ENCODE data around the gene SFT2D3. TPM values are rescaled to one million over a fixed set of nuclear protein-coding genes. Genes with fewer than 3 reads are reported as not detected.
A peak's percentile ranks its signal among the peaks of the same experiment; 100 is the strongest.

SFT2D3 gene
- total RNA-seq, 1 donor from 2014 or later: 2.9 TPM

GRCh38 chr2:127669056-127669455 is 32.2 kb upstream of the SFT2D3 start:
- H3K27ac ChIP-seq (replicated peaks): peak overlapping the region; percentile 99

GRCh38 chr2:127670055-127670956 is 31.0 kb upstream of the SFT2D3 start:
- peak overlapping the region; percentile 99 for H3K27ac ChIP-seq (replicated peaks)
- intact Hi-C loops (cut with micrococcal nuclease): no loop called here
- DNase-seq: no peak
- H3K9me3 ChIP-seq (replicated peaks): peaks cover 3% of the 10 kb centered on the region
- peaks cover 95% of the 10 kb centered on the region for H3K4me1 ChIP-seq
- H3K4me3 ChIP-seq: peak overlapping the region; percentile 94
- H3K36me3 ChIP-seq: peaks cover 22% of the 10 kb centered on the region
- TF ChIP-seq CTCF (IDR thresholded peaks at IDR 0.05; ENCODE audit: borderline replicate concordance): no peak
- H3K27me3 ChIP-seq (ENCODE audit: low read depth): no peaks in the 10 kb centered on the region

More at GRCh38 chr2:127669056-127669455, 32.2 kb upstream of the SFT2D3 start:
- intact Hi-C loops (cut with micrococcal nuclease): no loop called here
- H3K36me3 ChIP-seq: peaks cover 22% of the 10 kb centered on the region
- peaks cover 2% of the 10 kb centered on the region for H3K27me3 ChIP-seq (ENCODE audit: low read depth)
- TF ChIP-seq CTCF (IDR thresholded peaks at IDR 0.05; ENCODE audit: borderline replicate concordance): no peak
- H3K4me1 ChIP-seq: peaks cover 97% of the 10 kb centered on the region
- DNase-seq: no peak
- peaks cover 3% of the 10 kb centered on the region for H3K9me3 ChIP-seq (replicated peaks)
- H3K4me3 ChIP-seq: peak overlapping the region; percentile 17

- Histone ChIP-seq H3K4me1 (peaks cover 95% of the 10 kb centered on the region), H3K27me3 (ENCODE audit: low read depth) (no peaks in the 10 kb centered on the region), H3K36me3 (peaks cover 22% of the 10 kb centered on the region), H3K27ac (replicated peaks) (peak overlapping the region; percentile 99), H3K9me3 (replicated peaks) (peaks cover 3% of the 10 kb centered on the region), H3K4me3 (peak overlapping the region; percentile 94)
- no peak for DNase-seq
- TF ChIP-seq CTCF (IDR thresholded peaks at IDR 0.05; ENCODE audit: borderline replicate concordance): no peak
- intact Hi-C loops (cut with micrococcal nuclease): no loop called here
Measured at GRCh38 chr2:127670957-127671290, 30.4 kb upstream of the SFT2D3 start.

- intact Hi-C loops (cut with micrococcal nuclease): no loop called here
- Histone ChIP-seq H3K27ac (replicated peaks) (peak overlapping the region; percentile 99), H3K4me1 (peaks cover 95% of the 10 kb centered on the region), H3K27me3 (ENCODE audit: low read depth) (no peaks in the 10 kb centered on the region), H3K36me3 (peaks cover 22% of the 10 kb centered on the region), H3K4me3 (peak overlapping the region; percentile 94), H3K9me3 (replicated peaks) (peaks cover 3% of the 10 kb centered on the region)
- TF ChIP-seq CTCF (IDR thresholded peaks at IDR 0.05; ENCODE audit: borderline replicate concordance): no peak
- no peak for DNase-seq
Measured at GRCh38 chr2:127671557-127672302, 29.6 kb upstream of the SFT2D3 start.

- Histone ChIP-seq H3K9me3 (replicated peaks) (peaks cover 3% of the 10 kb centered on the region), H3K27me3 (ENCODE audit: low read depth) (no peaks in the 10 kb centered on the region), H3K4me1 (peaks cover 95% of the 10 kb centered on the region), H3K27ac (replicated peaks) (peak overlapping the region; percentile 99), H3K4me3 (peak overlapping the region; percentile 94), H3K36me3 (peaks cover 22% of the 10 kb centered on the region)
- TF ChIP-seq CTCF (IDR thresholded peaks at IDR 0.05; ENCODE audit: borderline replicate concordance): no peak
- intact Hi-C loops (cut with micrococcal nuclease): no loop called here
- no peak for DNase-seq
Measured at GRCh38 chr2:127672341-127673224, 28.7 kb upstream of the SFT2D3 start.
